Measurements from ENCODE around the gene UBA7. TPM values are rescaled to one million over a fixed set of nuclear protein-coding genes. Genes with fewer than 3 reads are reported as not detected.

Gene UBA7
- total RNA-seq, 1 donor from 2014 or later, result 1.6 TPM

GRCh38 chr3:49805897-49806701 is 7.7 kb downstream of the UBA7 start:
- no peak for FAIRE-seq
- no peak for DNase-seq (ENCODE audit: low spot score in 2 of 2)

GRCh38 chr3:49805367-49805782 is 8.4 kb downstream of the UBA7 start:
- FAIRE-seq, result no peak
- DNase-seq (ENCODE audit: low spot score in 2 of 2), result peak in 1 of 2 donors; percentile 48

GRCh38 chr3:49804141-49805041 is 9.4 kb downstream of the UBA7 start:
- DNase-seq (ENCODE audit: low spot score in 2 of 2) (no peak), FAIRE-seq (no peak)

GRCh38 chr3:49803465-49804140 is 10.2 kb downstream of the UBA7 start:
- no peak for FAIRE-seq
- peak in 1 of 2 donors; percentile 45 for DNase-seq (ENCODE audit: low spot score in 2 of 2)

DNA sequence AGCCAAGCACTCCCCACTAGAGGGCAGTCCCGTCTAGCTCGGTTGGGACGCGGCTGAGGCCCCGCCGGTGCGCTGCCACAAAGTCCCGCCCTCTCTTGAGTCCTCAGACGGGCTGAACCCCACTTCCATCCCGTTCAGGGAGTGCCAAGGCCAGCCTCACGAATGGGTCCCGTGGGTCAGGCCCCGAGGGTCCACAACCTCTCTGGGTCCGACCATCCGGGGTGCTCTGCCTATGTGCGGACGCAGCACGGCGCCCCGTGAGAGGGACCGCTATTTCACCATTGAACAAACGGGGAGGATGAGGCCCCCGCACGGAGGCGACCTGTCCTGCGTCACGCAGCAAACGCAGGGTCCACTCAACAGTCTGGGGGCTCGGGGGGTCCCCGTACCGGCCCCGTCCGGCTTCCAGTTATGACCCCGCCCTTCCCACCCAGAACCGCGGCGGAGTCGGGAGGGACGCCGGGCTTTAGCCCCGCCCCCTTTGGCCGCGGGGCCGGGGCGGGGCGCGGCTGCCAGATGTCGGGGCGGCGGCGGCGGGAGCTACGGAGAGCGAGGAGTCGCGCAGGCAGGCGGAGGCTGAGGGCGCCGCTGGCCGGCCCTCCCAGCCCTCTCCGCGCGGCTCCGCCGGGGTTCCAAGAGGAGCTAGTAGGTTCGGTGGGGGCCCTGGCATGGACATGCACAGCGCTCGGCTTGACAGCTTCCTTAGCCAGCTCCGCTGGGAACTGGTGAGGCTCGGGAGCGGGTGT is 10.9 kb downstream of the UBA7 start, which contains the start of gene INKA1:
Gene INKA1, plus strand, starts transcription at position 543 of the 746 bp plus-strand sequence. Its CDS starts 132 bp downstream, at position 675.
- FAIRE-seq (no peak), DNase-seq (ENCODE audit: low spot score in 2 of 2) (peak; percentile 84 to 91)

GRCh38 chr3:49801160-49801559 is 12.6 kb downstream of the UBA7 start:
- DNase-seq (ENCODE audit: low spot score in 2 of 2) (no peak), FAIRE-seq (no peak)

GRCh38 chr3:49799761-49800160 is 14.0 kb downstream of the UBA7 start, which contains the start of gene CDHR4:
Gene CDHR4 (minus strand): TSS chr3:49799873. CDS start chr3:49799812, 61 bp downstream.
- FAIRE-seq (no peak), DNase-seq (ENCODE audit: low spot score in 2 of 2) (no peak)

DNA sequence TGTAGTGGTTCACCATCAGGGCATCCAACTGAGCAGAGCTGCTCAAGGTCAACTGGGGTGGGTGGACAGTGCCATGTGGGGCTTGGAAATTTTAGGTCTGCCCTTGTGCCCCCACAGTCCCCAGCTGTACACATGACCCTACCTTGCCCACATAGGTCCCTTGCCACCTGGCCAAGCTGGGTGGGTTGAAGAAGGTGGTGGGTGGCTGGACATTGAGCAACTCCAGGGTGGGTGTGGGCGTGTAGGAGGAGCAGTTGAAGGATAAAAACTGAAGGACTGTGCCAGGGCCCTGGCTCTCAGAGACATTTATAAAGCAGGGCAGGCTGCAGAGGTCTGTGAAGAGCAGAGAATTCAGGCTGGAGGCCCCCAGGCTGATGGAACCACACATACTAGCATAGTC is 14.6 kb downstream of the UBA7 start:
- FAIRE-seq (no peak), DNase-seq (ENCODE audit: low spot score in 2 of 2) (no peak)

DNA sequence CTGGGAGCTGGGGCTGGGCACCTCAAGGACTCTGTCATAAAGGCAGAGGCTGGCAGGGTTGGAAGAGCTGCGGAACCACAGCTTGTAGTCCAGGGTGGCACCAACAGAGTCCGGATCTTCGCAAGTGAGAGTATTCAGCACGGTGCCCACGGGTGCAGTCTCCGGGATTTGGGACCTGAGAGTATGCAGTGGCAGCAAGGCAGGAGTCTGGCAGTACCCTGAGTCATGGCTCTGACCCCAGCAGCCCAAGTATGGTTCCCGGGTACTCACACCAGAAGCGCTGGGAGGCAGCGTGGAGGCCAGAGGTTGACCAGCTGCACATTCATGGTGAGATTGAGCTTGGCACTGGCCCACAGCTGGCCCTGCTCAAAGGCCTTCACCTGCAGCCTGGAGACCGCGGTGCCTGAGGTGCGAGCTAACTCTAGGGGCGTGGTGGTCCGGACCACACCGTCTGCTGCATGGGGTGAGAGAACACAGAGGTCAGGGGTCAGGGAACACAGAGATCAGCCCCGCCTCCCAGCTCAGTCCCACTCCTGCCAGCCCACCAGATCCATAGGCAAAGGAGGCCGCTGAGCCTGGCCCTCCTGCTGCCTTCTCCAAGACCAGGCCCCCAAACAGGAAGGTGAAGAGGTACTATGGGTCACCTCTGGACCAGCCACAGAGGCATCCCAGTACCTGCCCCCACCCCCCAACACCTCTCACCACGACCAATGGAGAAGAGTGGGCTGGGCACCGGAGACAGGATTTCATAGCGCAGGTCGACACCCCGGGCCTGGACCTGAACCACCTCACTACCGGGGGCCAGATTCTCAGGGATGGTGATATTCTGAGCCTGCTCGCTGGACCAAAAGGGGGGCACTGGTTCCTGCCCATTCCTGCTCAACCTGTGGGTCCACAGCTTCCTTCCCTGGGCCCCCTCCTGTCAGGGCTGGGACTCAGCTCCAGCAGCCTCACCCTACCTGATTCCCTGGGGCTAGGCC is 18.5 kb downstream of the UBA7 start:
- DNase-seq (ENCODE audit: low spot score in 2 of 2) (no peak), FAIRE-seq (no peak)

DNA sequence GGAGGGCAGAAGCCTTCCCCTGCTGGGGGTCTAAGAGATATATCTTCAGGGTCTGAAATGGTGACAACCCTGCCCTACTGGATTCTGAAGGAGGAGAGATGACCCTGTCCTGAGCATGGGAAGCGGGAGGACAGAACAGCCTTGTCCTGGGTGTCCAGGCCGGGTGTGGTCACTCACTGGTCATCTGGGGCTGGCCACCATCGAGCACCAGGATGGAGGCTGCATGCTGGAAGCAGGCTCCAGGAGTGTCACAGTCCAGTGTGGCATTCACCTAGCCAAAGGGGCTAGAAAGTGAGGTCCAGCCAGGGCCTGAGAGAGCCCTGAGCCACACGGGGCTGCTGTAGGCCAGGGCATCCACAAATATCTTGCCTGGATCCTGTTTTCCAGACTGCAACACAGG is 19.3 kb downstream of the UBA7 start:
- FAIRE-seq (no peak), DNase-seq (ENCODE audit: low spot score in 2 of 2) (no peak)

DNA sequence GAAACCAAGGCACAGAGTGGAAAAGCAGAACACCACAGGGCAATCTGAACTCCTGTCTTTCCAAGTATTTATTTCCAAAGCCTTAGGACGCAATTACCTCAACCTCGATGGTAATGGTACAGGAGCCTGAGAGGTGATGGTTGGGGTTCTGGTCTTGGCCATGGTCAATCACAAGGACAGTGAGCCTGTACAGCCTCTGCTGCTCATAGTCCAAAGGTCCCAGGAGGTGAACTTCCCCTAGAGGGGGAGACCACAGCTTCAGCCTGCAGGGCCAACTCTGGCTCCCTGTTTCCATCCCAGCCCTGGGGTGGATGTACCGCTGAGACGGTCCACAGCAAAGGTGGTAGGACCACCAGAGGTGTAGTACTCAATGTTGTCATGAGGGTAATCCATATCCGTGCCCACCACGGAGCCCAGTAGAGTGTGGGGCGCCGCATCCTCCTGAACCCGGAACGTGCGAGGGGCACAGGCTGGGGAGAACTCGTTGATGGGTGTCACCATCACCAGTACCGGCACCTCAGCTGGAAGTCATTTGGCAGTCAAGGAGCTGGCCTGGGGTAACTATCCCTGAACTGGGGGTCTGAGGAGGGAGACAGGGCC is 20.2 kb downstream of the UBA7 start:
- no peak for DNase-seq (ENCODE audit: low spot score in 2 of 2)
- FAIRE-seq, result no peak

GRCh38 chr3:49792371-49793150 is 21.2 kb downstream of the UBA7 start:
- FAIRE-seq, result no peak
- DNase-seq (ENCODE audit: low spot score in 2 of 2), result no peak

- DNase-seq (ENCODE audit: low spot score in 2 of 2), result no peak
- no peak for FAIRE-seq
Observed at GRCh38 chr3:49791571-49791970, 22.2 kb downstream of the UBA7 start.

- FAIRE-seq, result no peak
- no peak for DNase-seq (ENCODE audit: low spot score in 2 of 2)
Observed at GRCh38 chr3:49790626-49791411, 22.9 kb downstream of the UBA7 start.

DNA sequence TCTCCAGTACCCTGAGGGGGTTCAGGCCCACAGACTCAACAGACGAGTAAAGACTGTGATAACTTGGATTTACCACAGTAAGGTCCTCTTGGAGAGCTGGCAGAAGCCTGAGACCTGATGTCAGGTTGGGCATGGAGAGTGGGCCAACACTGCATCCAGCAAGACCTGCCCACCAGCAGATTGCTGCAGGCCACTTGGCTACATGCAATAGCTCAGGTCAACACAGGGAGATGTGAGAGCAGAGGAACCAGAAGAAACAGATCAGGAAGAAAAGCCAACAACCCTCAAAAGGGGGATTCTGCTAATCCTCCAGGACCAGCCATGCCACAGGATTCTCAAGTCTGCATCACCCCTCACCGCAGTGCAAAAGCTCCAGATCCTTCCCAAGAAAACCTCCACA is 25.7 kb downstream of the UBA7 start:
- DNase-seq (ENCODE audit: low spot score in 2 of 2) (no peak), FAIRE-seq (no peak)

DNA sequence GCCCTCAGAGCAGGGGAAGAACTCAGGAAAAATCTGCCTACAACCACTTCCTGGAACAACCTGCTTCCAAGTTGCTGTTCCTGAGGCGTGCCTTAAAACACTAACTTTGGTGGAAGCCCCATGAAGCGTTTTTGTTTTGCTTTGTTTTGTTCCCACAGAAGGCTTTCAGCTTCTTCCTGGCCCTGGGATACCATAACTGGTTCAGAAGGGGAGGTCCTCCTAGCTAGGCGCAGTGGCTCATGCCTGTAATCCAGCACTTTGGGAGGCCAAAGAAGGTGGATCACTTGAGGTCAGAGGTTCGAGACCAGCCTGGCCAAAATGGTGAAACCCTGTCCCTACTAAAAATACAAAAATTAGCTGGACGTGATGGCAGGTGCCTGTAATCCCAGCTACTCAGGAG is 26.2 kb downstream of the UBA7 start:
- FAIRE-seq, result no peak
- DNase-seq (ENCODE audit: low spot score in 2 of 2), result no peak

DNA sequence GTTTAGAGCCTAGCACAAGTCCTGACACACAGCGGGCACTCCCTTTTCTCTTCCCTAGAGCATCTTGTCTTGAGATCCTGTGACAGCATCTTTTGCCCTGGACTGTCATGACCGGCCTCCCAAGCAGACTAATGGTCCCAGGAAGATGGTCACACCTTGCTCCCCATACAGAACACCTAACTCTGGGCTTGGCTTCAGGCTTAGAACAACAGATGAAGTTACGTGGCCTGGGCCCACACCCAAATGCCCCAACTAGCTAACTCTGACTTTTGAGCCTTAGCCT is 26.6 kb downstream of the UBA7 start:
- DNase-seq (ENCODE audit: low spot score in 2 of 2) (no peak), FAIRE-seq (no peak)
